Inferior parietal cortex (tissue), 1 donor: Measurements from ENCODE around the gene SUMO3.

Source experiments
- DNase-seq: peaks from one replicate; pipeline ENCODE4 v3.0.0-alpha.2; 2016; ENCODE audit errors: extremely low spot score

The SUMO3 gene

GRCh38 chr21:44803651-44804050, 14.2 kb downstream of the SUMO3 start:
- no peak for DNase-seq

DNA sequence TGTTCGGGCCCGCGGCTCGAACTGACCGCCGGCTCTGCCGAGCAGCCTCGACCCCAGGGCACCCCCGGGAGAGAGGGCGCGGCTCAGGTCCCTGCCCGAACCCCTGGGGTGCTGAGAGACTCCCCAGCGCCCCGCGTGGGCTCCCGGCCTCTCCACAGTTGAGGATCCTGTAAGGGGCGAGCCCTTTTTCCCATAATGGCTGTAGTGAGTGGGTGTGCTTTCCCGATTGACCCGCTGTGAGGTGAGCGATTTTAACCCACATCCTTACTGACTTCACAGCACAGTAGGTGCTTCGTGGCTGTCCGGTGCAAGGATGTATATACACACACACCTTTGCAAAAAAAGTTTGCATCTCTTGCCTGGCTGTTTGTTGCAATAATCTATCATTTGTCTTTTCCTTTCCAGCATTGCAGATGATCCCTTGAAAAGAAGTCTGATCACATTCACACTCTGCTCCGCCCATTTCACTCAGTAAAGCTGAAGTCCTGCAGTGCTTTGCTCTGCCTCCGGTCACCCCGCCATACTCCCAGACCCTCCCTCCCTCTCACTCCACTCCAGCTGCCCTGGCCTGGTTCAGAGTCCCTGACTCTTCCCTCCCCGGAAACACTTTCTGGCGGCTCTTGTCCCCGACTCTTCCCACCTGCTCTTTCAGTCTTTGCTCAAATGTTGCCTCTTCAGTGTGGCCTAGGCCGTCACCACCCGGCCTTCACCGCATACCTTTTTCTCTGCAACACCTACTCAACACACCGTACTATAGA, 15.3 kb downstream of the SUMO3 start:
- DNase-seq = no peak

GRCh38 chr21:44801468-44802395, 16.1 kb downstream of the SUMO3 start, which contains the start of gene UBE2G2:
Gene UBE2G2 (minus strand): TSS chr21:44801820. CDS start chr21:44801748, 72 bp downstream.
- peak; percentile 84 for DNase-seq

DNA sequence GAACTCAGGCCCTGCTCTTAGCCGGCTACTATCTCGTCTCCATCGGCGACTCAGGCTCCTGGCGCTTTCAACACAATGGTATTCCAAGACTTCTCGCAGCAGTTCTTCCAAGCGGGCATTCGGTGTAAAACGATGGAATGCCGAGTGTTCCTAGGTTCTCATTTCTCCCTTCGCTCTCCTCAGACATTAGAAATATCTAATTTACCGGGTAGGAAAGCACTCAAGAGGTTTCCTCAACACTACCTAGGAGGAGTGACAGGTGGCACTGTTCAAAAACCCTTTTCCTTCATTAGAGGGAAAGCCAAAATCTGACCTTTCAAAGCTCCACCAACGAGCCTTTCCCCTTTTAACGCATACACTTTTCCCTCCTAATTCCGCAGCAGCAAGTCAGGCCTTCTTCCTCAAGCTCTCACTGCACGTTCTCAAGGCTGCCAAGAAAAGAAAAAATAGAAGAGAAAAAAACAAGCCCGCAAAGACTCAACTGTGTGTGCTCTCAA, 16.8 kb downstream of the SUMO3 start:
- DNase-seq = peak; percentile 28

DNA sequence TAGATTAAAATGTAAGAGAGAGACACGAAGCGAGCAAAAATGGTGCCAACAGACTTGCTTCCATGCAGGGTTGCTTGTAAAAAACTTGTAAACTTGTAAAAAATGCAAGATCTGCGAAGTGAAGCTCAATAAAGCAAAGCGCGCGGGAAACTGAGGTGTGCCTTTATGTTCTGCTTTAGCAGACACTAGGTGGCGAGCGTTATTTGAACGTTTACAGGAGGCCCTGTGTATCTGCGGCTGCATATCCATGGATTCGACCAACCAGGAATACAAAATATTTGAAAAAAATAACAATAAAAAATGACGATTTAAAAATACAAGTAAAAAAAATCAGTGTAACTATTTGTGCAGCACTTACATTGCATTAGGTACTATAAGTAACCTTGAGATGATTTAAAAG, 17.8 kb downstream of the SUMO3 start:
- peak; percentile 44 for DNase-seq

DNA sequence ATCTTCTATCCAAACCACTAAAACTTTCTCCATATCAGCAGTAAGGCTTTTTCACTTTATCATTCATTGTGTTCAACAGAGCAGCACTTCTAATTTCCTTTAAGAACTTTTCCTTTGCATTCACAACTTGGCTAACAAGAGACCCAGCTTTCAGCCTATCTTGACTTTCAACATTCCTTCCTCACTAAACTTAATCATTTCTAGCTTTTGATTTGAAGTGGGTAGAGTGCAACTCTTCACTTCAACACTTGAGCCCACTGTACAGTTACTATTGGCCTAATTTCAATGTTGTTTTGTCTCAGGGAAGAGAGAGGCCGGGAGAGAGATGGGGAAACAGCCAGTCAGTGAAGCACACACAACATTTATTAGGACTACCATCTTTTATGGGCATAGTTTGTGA, 18.2 kb downstream of the SUMO3 start:
- no peak for DNase-seq

- no peak for DNase-seq
Measured at GRCh38 chr21:44797775-44798174, 20.1 kb downstream of the SUMO3 start.

GRCh38 chr21:44795342-44795741, 22.5 kb downstream of the SUMO3 start:
- no peak for DNase-seq

- DNase-seq = no peak
Measured at GRCh38 chr21:44793592-44794374, 24.1 kb downstream of the SUMO3 start.

- DNase-seq = peak; percentile 74
Measured at GRCh38 chr21:44792702-44793591, 24.9 kb downstream of the SUMO3 start.

DNA sequence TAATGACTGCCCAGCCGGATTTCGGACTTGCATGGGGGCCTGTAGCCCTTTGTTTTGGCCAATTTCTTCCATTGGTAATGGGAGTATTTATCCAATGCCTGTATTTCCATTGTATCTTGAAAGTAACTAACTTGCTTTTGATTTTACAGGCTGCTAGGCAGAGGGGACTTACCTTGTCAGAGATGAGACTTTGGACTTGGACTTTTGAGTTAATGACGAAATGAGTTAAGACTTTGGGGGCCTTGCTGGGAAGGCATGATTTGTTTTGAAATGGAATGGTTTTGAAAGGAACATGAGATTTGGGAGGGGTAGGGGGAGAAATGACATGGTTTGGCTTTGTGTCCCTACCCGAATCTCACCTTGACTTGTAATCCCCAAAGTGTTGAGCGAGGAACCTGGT, 25.9 kb downstream of the SUMO3 start:
- no peak for DNase-seq

DNA sequence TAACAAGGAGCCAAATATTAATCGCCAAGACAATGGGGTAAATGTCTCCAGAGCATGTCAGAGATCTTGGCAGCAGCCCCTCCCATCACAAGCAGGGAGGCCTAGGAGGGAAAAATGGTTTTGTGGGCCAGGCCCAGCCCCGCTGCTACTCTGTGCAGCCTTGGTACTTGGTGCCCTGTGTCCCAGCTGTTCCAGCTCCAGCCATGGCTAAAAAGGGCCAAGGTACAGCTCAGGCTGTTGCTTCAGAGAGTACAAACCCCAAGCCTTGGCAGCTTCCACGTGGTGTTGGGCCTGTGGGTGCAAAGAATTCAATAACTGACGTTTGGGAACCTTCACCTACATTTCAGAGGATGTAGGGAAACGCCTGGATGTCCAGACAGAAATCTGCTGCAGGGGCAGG, 26.6 kb downstream of the SUMO3 start:
- no peak for DNase-seq

DNA sequence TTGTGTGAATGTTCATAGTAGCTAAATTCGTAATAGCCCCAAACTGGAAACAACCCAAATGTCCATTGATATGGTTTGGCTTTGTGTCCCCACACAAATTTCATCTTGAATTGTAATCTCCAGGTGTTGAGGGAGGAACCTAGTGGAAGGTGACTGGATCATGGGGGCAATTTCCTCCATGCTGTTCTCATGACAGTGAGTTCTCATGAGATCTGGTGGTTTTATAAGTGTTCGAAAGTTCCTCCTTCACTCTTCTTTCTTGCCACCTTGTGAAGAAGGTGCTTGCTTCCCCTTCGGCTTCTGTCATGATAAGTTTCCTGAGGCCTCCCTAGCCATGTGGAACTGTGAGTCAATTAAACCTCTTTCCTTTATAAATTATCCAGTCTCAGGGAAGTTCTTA, 27.5 kb downstream of the SUMO3 start:
- DNase-seq = no peak

- DNase-seq = no peak
Measured at GRCh38 chr21:44789880-44790279, 28.0 kb downstream of the SUMO3 start.

GRCh38 chr21:44785620-44786335, 32.1 kb downstream of the SUMO3 start:
- no peak for DNase-seq

DNA sequence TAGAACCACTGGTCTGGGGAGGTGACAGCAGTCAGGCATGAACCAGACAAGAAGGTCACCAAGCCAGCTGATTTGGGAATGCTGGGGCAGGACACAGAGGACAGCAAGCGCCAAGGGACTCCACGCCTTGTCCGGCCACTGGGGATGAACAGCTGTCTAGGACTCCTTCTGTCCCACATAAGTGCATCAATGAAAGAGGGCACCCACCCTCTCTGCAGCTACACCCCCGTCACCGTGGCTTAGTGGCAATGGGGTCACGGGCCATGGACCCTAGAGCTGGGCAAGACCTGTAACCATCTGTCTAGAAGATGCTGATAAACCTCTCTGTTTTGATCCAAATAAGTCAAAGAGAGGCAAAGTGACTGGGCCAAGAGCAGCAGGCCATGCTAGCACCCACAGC, 33.1 kb downstream of the SUMO3 start:
- DNase-seq = no peak

DNA sequence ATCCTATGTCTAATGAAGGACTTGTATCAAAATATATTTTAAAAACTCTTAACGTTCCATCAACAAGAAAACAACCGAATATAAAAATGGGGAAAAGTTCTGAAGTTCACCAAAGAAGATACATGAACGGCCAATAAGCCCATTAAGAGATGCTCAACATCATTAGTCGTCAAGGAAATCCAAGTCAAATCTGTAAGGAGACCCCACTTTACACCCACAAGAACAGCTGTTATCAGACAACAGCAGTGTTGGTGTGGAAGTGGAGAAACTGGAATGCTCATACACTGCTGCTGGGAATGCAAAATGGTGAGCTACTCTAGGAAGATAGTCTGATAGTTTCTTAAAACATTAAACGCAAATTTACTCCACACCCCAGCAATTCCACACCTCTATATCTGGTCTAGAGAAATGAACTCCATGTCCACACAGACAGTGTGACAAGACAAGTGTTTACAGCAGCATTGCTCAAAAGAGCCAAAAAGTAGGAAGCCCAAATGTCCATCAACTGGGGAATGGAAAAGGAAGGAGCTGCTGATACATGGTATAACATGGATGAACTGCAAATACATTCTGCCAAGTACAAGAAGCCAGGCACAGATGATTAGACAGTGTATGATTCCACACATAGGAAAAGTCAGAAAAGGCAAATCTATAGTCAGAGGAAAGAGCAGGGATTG, 34.7 kb downstream of the SUMO3 start:
- no peak for DNase-seq

DNA sequence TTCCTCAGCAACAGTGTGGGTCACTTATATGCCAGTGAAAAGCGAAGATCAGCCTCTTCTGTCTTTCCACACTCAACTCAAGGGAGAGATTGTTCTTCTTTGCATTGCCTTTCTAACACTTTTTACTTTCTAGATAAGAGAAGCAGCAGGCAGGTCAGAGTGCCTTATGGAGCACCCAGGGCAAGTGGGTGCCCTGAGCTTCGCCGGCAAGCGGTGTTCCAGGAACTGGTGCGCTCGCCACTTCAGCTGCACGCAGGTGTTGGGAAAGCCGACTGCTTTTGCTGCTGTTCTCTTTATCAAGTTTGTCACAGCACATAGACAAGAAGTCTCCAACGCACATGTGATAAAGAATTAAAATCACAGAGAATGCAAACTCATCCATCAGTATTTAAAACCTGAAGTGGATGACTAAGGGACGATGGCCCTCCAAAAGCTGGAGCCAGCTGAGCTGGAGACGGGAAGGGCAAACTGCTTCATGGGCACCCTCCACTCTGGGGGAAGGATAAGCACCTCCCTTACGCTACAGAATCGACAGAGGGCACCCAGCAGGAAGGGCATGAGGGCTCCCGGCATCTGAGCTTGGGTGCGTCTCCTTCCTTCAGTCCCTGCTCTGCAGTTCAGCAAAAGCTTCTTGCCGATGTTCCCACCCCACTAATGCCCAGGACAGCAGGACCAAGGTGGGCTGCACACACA, 36.9 kb downstream of the SUMO3 start:
- no peak for DNase-seq

- DNase-seq = no peak
Measured at GRCh38 chr21:44780137-44780502, 37.7 kb downstream of the SUMO3 start.
